AG10803 (cell line): ENCODE results near the gene ST13.
"Not testable (repeated sequence)": the region's sequence is repeated elsewhere in the genome, so short reads cannot be mapped to it uniquely, and the experiment has no call there.

Source experiments
- DNase-seq: peaks from one replicate; pipeline ENCODE4 v3.0.0; 2010; ENCODE audit warnings: low read depth
- H3K4me3 ChIP-seq: 2 replicates; pipeline ENCODE4 v1.5.1; 2011; ENCODE audit warnings: mild to moderate bottlenecking, low read length, control low read depth
- TF ChIP-seq, protein P1 (sequence below): conservative IDR thresholded peaks from 2 replicates; pipeline ENCODE4 v1.5.1; 2011; ENCODE audit warnings: mild to moderate bottlenecking, low read length, control low read depth, inconsistent platforms

ST13 gene

DNA sequence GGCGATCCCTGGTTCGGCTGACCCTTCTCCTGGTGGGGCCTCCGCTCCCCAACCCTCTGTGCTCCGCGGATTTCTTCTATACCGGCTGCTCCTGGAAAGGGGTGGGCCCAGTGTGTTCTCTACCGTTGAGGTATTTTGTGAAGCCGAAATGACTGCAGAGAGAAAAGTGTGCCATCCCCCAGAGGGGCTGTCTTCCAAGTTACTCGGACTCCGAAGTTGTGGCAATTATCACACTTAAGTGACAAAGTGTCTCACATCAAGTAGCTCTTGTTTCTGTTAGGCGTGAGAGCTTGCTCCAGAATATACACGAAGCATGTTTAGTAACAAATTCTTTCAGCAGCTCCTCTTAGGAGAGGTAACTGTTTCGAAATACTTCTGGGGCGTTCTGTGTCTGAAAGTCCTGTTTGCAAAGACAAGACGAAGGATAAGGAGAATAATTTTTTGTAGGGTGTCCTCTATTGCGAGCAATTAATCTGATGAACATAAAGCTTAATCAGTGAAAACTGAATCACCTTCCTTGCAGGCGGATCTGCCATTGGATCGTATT lies 943 bp upstream of the ST13 start:
- peak overlapping the region; percentile 95 for H3K4me3 ChIP-seq
- TF ChIP-seq, protein P1, sequence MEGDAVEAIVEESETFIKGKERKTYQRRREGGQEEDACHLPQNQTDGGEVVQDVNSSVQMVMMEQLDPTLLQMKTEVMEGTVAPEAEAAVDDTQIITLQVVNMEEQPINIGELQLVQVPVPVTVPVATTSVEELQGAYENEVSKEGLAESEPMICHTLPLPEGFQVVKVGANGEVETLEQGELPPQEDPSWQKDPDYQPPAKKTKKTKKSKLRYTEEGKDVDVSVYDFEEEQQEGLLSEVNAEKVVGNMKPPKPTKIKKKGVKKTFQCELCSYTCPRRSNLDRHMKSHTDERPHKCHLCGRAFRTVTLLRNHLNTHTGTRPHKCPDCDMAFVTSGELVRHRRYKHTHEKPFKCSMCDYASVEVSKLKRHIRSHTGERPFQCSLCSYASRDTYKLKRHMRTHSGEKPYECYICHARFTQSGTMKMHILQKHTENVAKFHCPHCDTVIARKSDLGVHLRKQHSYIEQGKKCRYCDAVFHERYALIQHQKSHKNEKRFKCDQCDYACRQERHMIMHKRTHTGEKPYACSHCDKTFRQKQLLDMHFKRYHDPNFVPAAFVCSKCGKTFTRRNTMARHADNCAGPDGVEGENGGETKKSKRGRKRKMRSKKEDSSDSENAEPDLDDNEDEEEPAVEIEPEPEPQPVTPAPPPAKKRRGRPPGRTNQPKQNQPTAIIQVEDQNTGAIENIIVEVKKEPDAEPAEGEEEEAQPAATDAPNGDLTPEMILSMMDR = no peak
- no peak for DNase-seq

- TF ChIP-seq, protein P1 = no peak
- DNase-seq = peak; percentile 22
- peak overlapping the region; percentile 95 for H3K4me3 ChIP-seq
Measured at GRCh38 chr22:40855979-40856512, 393 bp downstream of the ST13 start.

- peak; percentile 49 for DNase-seq
- H3K4me3 ChIP-seq = peak overlapping the region; percentile 95
- TF ChIP-seq, protein P1 = no peak
Measured at GRCh38 chr22:40855071-40855978, 1.1 kb downstream of the ST13 start.

- TF ChIP-seq, protein P1 = no peak
- DNase-seq = peak; percentile 37
- H3K4me3 ChIP-seq = peak overlapping the region; percentile 95; the same call in 1 of the 2 replicates
Measured at GRCh38 chr22:40853961-40854360, 2.5 kb downstream of the ST13 start.

DNA sequence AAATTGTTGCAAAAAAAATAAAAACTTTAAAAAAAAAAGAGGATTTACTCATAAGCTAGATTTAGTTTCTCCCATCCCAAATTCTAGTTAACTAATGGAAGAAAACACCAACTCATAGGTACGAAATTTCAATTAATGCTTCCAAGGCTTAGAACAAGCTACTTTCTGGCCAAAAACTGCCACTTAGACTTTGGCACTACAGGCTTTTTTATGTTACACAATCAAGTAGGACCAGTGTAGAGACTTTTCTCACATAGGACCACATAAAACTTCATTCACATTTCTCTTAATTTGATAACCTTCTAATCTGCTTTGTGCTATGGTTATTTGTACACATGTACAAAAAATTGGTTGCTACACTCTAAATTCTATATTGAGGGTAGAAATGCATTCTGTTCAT lies 3.1 kb downstream of the ST13 start:
- TF ChIP-seq, protein P1 = no peak
- no peak overlapping the region for H3K4me3 ChIP-seq

GRCh38 chr22:40845816-40846215 lies 10.6 kb downstream of the ST13 start:
- DNase-seq, H3K4me3 ChIP-seq: not testable (repeated sequence)

More for the DNA sequence above, 3.1 kb downstream of the ST13 start:
- DNase-seq = no peak

DNA sequence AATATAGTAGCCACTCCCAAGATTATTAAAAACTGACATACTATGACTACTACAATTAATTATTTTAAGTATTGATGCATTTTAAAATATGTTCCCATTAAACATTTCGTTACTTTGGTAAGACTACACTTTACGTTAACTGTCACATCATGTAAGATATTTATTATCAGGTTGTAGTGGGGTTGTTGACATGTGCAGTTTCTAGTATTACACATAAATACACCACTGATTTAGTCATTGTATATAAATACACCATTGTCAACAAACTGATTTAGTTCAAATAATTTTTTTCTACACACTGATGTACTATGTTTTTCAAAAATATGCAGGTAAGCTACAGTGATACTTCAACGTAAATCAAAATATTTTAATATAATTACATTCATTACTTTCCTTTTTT lies 11.5 kb downstream of the ST13 start:
- H3K4me3 ChIP-seq = no peak overlapping the region
- TF ChIP-seq, protein P1 = no peak
- DNase-seq = no peak
